HG03571 (cell line): ENCODE data around the gene TDP1.

ENCODE experiments used
- ATAC-seq: cut with Tn5 transposase; IDR thresholded peaks from one replicate; pipeline ENCODE4 v1.9.1; 2021; ENCODE audit not compliant: unreplicated experiment

The TDP1 gene

DNA sequence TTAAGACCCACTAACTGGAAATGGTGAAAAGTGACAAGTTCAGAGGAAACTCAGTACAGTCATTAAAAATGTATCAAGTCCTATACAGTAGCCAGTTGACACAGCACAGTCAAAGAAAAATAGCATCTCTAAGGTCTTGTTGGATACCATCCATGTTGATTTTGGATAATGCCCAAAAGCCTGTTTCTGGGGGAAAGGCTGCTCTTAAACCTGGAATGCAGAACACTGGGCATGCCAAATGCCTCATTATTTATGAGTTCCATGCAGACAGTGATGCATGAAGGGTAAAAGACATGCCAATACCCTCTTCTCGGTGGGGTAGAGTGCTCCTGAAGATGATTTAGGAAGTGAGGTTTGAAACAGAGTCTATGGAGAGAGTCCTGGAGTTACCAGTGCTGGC, 135.7 kb downstream of the TDP1 start:
- no peak for ATAC-seq

- ATAC-seq = no peak
Observed at GRCh38 chr14:90093942-90094595, 138.3 kb downstream of the TDP1 start.
